GM12878 (cell line): ENCODE results near the gene PRR7. TPM values are rescaled to one million over a fixed set of nuclear protein-coding genes. Genes with fewer than 3 reads are reported as not detected.

ENCODE experiments used
- ATAC-seq: fragments of 200-7000 bp; cut with Tn5 transposase; 3 replicates; pipeline ENCODE4 v1.9.1; 2020; ENCODE audit warnings: mild to moderate bottlenecking, moderate library complexity
- BruUV-seq: library from RNA; stranded (reverse); fragments of 400-500 nt; replicated peaks from 2 replicates; lab custom pipeline; 2021; lab: Mats Ljungman, UMichigan
- CTCF ChIA-PET: fragments of 300-600 bp; sonication (Branson Sonifier 250); formaldehyde crosslinking; extraction: SDS; loops from one replicate; lab custom pipeline; 2021; ENCODE audit warnings: inconsistent platforms; lab: Yijun Ruan, JAX
- POLR2A ChIA-PET: fragments of 350-600 bp; formaldehyde crosslinking; extraction: SDS; loops from one replicate; lab custom pipeline; 2021; ENCODE audit warnings: inconsistent platforms; lab: Charles Lee
- RAD21 ChIA-PET: fragments of 300-600 bp; sonication (Branson Sonifier 250); formaldehyde crosslinking; loops from one replicate; lab custom pipeline; 2023; ENCODE audit warnings: antibody characterized with exemption; ENCODE audit not compliant: unreplicated experiment; lab: Charles Lee
- SMC1A ChIA-PET: fragments of 300-600 bp; sonication (Branson Sonifier 250); formaldehyde crosslinking; loops from one replicate; lab custom pipeline; 2023; ENCODE audit not compliant: unreplicated experiment, uncharacterized antibody; lab: Charles Lee
- DNase-seq: peaks from one replicate; pipeline ENCODE4 v3.0.0-alpha.2; 2011; ENCODE audit warnings: low read depth, low spot score
- FAIRE-seq: peaks from 3 replicates; lab custom pipeline; 2011; peaks lifted over from hg19 to GRCh38; lab: Jason Lieb, UNC
- H2AFZ ChIP-seq: 2 replicates; pipeline ENCODE4 v1.6.0; 2011; ENCODE audit warnings: low read depth, low read length, control low read depth; ENCODE audit not compliant: control insufficient read depth
- H3K27ac ChIP-seq: 2 replicates; pipeline ENCODE4 v1.5.1; 2011; ENCODE audit warnings: control low read depth; ENCODE audit not compliant: control insufficient read depth, insufficient read depth
- H3K27me3 ChIP-seq, 2 experiments: replicated peaks in 1 of 2; 2 replicates each; pipeline versions ENCODE4 v1.6.0 to v1.6.1; 2011; ENCODE audit warnings: low read length in 1 of 2; ENCODE audit not compliant: control insufficient read depth in 2 of 2, insufficient read depth in 2 of 2
- H3K36me3 ChIP-seq, 2 experiments: 2 replicates each; pipeline ENCODE4 v1.5.1; 2011; ENCODE audit warnings: low read length in 1 of 2; ENCODE audit not compliant: control insufficient read depth in 2 of 2, insufficient read depth in 2 of 2
- H3K4me1 ChIP-seq: 2 replicates; pipeline ENCODE4 v1.6.1; 2011; ENCODE audit warnings: mild to moderate bottlenecking, low read length, moderate library complexity, mixed read lengths; ENCODE audit not compliant: control insufficient read depth, insufficient read depth
- H3K4me2 ChIP-seq: 2 replicates; pipeline ENCODE4 v1.6.0; 2011; ENCODE audit warnings: control low read depth; ENCODE audit not compliant: control insufficient read depth, insufficient read depth
- H3K4me3 ChIP-seq: fragments of 200-600 bp; sonication (generic); 2 replicates; pipeline ENCODE4 v1.5.1; 2016
- H3K79me2 ChIP-seq: 2 replicates; pipeline ENCODE4 v1.6.0; 2011; ENCODE audit warnings: low read length; ENCODE audit not compliant: control insufficient read depth, insufficient read depth
- H3K9ac ChIP-seq: 2 replicates; pipeline ENCODE4 v1.8.0; 2011; ENCODE audit warnings: low read length, control low read depth, mixed read lengths; ENCODE audit not compliant: control insufficient read depth, insufficient read depth
- H3K9me3 ChIP-seq: replicated peaks from 3 replicates; pipeline ENCODE4 v1.5.1; 2011; ENCODE audit warnings: mild to moderate bottlenecking, low read length; ENCODE audit not compliant: control insufficient read depth, insufficient read depth
- H4K20me1 ChIP-seq: 2 replicates; pipeline ENCODE4 v1.6.0; 2011; ENCODE audit not compliant: control insufficient read depth, insufficient read depth
- CEBPB ChIP-seq, 2 experiments: fragments of 150-350 bp in 1 of 2; IDR thresholded peaks; 2 replicates each; pipeline ENCODE4 v1.6.1; 2012 to 2014; ENCODE audit warnings: low read depth in 2 of 2, low read length in 2 of 2, borderline replicate concordance in 1 of 2, inconsistent platforms in 1 of 2
- CREB1 ChIP-seq: IDR thresholded peaks from 2 replicates; pipeline ENCODE4 v1.6.1; 2012; ENCODE audit warnings: low read depth, mild to moderate bottlenecking, inconsistent platforms
- EGR1 ChIP-seq, 2 experiments: IDR thresholded peaks; 1 replicate in 1 of 2; 2 replicates in 1 of 2; pipeline ENCODE4 v1.6.1; 2011 to 2012; ENCODE audit warnings: low read depth in 2 of 2, low read length in 2 of 2, borderline replicate concordance in 1 of 2, mild to moderate bottlenecking in 1 of 2, moderate library complexity in 1 of 2
- LARP7 ChIP-seq: fragments of 450-650 bp; IDR thresholded peaks from 2 replicates; pipeline ENCODE4 v1.6.1; 2017; ENCODE audit warnings: mild to moderate bottlenecking
- NR2C1 ChIP-seq: fragments of 450-650 bp; IDR thresholded peaks from 2 replicates; pipeline ENCODE4 v1.6.1; 2017; ENCODE audit warnings: antibody characterized with exemption, mild to moderate bottlenecking, moderate library complexity
- POLR2A ChIP-seq: IDR thresholded peaks from 2 replicates; pipeline ENCODE4 v1.6.1; 2011; ENCODE audit warnings: low read depth, mild to moderate bottlenecking, low read length
- SIX5 ChIP-seq: IDR thresholded peaks from 2 replicates; pipeline ENCODE4 v1.6.1; 2011; ENCODE audit warnings: mild to moderate bottlenecking, low read depth, low read length, moderate library complexity; ENCODE audit not compliant: severe bottlenecking
- TARDBP ChIP-seq: IDR thresholded peaks from 2 replicates; pipeline ENCODE4 v1.6.1; 2016; ENCODE audit warnings: borderline replicate concordance
- TCF12 ChIP-seq: IDR thresholded peaks from 2 replicates; pipeline ENCODE4 v1.6.1; 2011; ENCODE audit warnings: low read depth, mild to moderate bottlenecking, low read length
- WGBS: methylation state at CpG from one replicate; pipeline ENCODE4 v1.1.6; 2016; ENCODE audit warnings: low lambda C conversion rate; ENCODE audit not compliant: insufficient replicate concordance, insufficient coverage; ENCODE audit errors: missing lambda C conversion rate; 5-methylcytosine and 5-hydroxymethylcytosine counted together
- in situ Hi-C: fragments of 300-500 bp; cut with MboI; formaldehyde crosslinking; loops from 9 replicates; pipeline ENCODE4 v1.14.3; 2018; ENCODE audit warnings: mixed read lengths
- intact Hi-C: fragments of 100-400 bp; cut with micrococcal nuclease; formaldehyde crosslinking; loops from one replicate; pipeline ENCODE4 v1.14.2; 2022; ENCODE audit not compliant: unreplicated experiment
- polyA plus RNA-seq, 11 experiments: library from polyadenylated mRNA; depleted of rRNA in 4 of 11; unstranded in 6 of 11; stranded (reverse) in 5 of 11; fragments of >200 nt; fragmentation: Nextera tagmentation in 4 of 11; fragmentation: Illumina TruSeq in 1 of 11; extraction: Ambion mirVana in 4 of 11; extraction: Trizol in 1 of 11; gene quantifications; 1 replicate in 1 of 11; 2 replicates in 10 of 11; pipeline versions ENCODE4 v1.2.1 to v1.2.3, GENCODE V29; 2011 to 2016; ENCODE audit warnings: inconsistent platforms in 2 of 11, missing spikeins in 2 of 11, low read depth in 1 of 11
- total RNA-seq, 4 experiments: library from RNA; depleted of rRNA in 3 of 4; stranded (reverse); fragments of >200 nt in 3 of 4; fragmentation: Illumina TruSeq in 1 of 4; extraction: Trizol in 1 of 4; gene quantifications; 2 replicates each; pipeline versions ENCODE4 v1.2.1 to v1.2.3, GENCODE V29; 2013 to 2021
- TF ChIP-seq, protein P1 (sequence below): IDR thresholded peaks from 2 replicates; pipeline ENCODE4 v1.6.1; 2011; ENCODE audit warnings: borderline replicate concordance, low read depth, mild to moderate bottlenecking, moderate library complexity, low read length; ENCODE audit not compliant: insufficient read depth, poor library complexity, severe bottlenecking
- TF ChIP-seq, protein P2 (sequence below): fragments of 450-650 bp; IDR thresholded peaks from 2 replicates; pipeline ENCODE4 v1.6.1; 2017; ENCODE audit warnings: mild to moderate bottlenecking
- TF ChIP-seq, protein P3 (sequence below): IDR thresholded peaks from 2 replicates; pipeline ENCODE4 v1.6.1; 2011; ENCODE audit warnings: borderline replicate concordance, low read depth, mild to moderate bottlenecking, moderate library complexity, mixed read lengths, low read length; ENCODE audit not compliant: insufficient read depth; ENCODE audit errors: extremely low read length
- TF ChIP-seq, protein P4 (sequence below): fragments of 450-650 bp; IDR thresholded peaks from 2 replicates; pipeline ENCODE4 v1.6.1; 2017; ENCODE audit warnings: low read depth, mild to moderate bottlenecking, moderate library complexity

PRR7 gene
- total and polyA plus RNA-seq, 10 of the 15 experiments (the other 5 are each of a cell fraction or from before 2014, with no cell fraction given) = 0.09 to 18.8 (median 4.6) TPM; not detected in 2

DNA sequence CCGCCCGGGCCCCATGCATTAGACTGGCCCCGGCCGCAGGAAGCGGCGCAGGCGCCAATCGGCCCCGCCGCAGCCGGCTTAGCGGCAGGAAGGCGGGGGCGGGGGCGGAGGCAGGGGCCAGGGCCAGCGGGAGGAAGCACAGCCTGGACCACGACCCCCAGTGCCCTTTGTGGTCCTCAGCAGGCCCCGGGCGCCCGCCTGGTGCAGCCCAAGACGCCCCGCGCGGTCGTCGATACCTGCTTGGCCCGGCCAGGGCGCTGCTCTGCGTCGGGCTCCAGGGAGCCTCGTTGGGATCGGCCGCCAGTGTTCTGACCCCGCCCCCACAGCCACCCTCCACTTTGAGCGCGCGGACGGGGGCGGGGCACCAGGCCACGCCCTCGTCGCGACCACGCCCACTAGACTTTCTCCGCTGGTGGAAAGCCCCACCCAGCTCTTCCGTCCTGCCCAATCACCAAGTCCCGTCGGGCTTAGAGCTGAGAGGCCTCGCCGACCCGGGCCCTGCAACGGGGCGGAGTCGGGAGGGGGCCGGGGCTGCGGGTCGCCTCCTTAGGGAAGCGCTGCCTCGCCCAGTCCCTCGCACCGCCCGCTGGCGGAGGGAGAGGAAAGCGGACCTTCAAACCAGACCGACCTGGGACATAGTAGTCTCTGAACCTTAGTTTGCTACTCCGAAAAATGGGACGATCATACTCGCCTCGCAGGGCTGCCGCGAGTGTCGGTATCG lies 50.8 kb downstream of the PRR7 start, which contains the start of gene PDLIM7 (continued):
- TF ChIP-seq, protein P1, sequence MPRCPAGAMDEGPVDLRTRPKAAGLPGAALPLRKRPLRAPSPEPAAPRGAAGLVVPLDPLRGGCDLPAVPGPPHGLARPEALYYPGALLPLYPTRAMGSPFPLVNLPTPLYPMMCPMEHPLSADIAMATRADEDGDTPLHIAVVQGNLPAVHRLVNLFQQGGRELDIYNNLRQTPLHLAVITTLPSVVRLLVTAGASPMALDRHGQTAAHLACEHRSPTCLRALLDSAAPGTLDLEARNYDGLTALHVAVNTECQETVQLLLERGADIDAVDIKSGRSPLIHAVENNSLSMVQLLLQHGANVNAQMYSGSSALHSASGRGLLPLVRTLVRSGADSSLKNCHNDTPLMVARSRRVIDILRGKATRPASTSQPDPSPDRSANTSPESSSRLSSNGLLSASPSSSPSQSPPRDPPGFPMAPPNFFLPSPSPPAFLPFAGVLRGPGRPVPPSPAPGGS = no peak
- no peak for TF ChIP-seq NR2C1

DNA sequence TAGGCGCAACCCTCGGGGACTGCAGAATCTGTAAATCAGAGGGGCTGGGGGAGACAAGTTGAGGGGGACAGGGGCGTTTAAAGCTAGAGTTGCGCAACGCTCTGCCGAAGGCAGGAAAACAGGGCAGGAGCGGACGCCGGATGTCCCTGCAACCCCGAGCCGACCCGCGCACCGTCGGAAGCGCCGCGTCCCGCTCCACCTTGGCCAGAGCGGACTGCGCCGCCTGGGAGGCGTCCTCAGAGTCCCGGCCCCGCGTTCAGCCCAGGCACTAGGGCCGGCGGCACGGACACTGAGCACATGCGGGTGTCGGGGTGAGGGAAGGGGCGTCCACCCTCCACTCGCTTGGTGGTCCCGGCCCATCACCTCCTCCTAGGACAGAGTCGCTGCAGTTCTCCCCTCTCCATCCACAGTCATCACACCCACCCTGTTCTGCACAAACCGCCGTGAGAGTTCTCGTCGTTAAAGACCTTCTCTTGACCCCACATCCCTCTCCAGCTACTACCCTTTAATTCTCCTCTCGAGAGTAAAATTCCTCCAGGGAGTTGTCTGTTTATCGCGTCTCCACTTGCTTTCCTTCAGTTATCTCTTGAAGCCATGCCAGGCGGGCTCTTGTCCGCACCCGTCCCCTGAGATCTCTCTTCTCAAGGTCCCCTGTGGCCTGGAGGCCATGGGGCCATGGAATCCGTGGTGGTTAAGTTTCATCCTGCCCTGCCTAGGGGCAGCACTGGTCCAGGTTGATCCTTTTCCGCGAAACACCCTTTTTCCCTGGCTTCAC lies 51.6 kb downstream of the PRR7 start:
- DNase-seq (no peak), ATAC-seq (peak; percentile 7), FAIRE-seq (no peak)
- in situ Hi-C loops (no loop called here), intact Hi-C loops (no loop called here)
- peaks cover 0 to 4% of the 10 kb centered on the region in 2 experiments; a peak in 2 of 4 replicates for H3K36me3 ChIP-seq
- ChIA-PET RAD21 (interaction anchor here (0.9 to 1.8 kb wide), 7 partner anchors 10 to 109 kb away, joined by 3 to 17 read pairs (median 6); no protein-coding TSS in a partner anchor), SMC1A (interaction anchor here (1.0 to 2.2 kb wide), 9 partner anchors 10 to 963 kb away, joined by 3 to 10 read pairs (median 4); no protein-coding TSS in a partner anchor), CTCF (interaction anchor here (1.0 to 4.9 kb wide), 13 partner anchors 9 to 188 kb away, joined by 3 to 24 read pairs (median 5); partner anchors contain the start of genes DOK3 and F12), POLR2A (interaction anchor here (0.5 to 4.2 kb wide), 11 partner anchors 10 to 346 kb away, joined by 3 to 19 read pairs (median 4); partner anchors contain the start of genes DOK3 and GRK6)
- peaks cover 49% of the 10 kb centered on the region for H3K4me1 ChIP-seq
- H3K79me2 ChIP-seq = peaks cover 6% of the 10 kb centered on the region
- no peak overlapping the region for H3K27ac ChIP-seq
- peak overlapping the region; percentile 64 for H3K4me2 ChIP-seq
- no peaks in the 10 kb centered on the region for H3K9me3 ChIP-seq
- 15% methylated on average over 46 of the region's 48 CpGs for WGBS
- no peak overlapping the region; the same call in 1 of the 2 replicates for H3K9ac ChIP-seq
- H3K4me3 ChIP-seq = peak overlapping the region; percentile 55; the same call in 1 of the 2 replicates
- H3K27me3 ChIP-seq = no peaks in the 10 kb centered on the region; a peak in 1 of 4 replicates
- H2AFZ ChIP-seq = peak overlapping the region; percentile 76
- BruUV-seq = no TSS peak
- H4K20me1 ChIP-seq = no peaks in the 10 kb centered on the region
- TF ChIP-seq, protein P2, sequence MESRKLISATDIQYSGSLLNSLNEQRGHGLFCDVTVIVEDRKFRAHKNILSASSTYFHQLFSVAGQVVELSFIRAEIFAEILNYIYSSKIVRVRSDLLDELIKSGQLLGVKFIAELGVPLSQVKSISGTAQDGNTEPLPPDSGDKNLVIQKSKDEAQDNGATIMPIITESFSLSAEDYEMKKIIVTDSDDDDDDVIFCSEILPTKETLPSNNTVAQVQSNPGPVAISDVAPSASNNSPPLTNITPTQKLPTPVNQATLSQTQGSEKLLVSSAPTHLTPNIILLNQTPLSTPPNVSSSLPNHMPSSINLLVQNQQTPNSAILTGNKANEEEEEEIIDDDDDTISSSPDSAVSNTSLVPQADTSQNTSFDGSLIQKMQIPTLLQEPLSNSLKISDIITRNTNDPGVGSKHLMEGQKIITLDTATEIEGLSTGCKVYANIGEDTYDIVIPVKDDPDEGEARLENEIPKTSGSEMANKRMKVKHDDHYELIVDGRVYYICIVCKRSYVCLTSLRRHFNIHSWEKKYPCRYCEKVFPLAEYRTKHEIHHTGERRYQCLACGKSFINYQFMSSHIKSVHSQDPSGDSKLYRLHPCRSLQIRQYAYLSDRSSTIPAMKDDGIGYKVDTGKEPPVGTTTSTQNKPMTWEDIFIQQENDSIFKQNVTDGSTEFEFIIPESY = no peak
- TF ChIP-seq, protein P3, sequence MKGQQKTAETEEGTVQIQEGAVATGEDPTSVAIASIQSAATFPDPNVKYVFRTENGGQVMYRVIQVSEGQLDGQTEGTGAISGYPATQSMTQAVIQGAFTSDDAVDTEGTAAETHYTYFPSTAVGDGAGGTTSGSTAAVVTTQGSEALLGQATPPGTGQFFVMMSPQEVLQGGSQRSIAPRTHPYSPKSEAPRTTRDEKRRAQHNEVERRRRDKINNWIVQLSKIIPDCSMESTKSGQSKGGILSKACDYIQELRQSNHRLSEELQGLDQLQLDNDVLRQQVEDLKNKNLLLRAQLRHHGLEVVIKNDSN = no peak
- no peak for TF ChIP-seq TARDBP
- TF ChIP-seq, protein P4, sequence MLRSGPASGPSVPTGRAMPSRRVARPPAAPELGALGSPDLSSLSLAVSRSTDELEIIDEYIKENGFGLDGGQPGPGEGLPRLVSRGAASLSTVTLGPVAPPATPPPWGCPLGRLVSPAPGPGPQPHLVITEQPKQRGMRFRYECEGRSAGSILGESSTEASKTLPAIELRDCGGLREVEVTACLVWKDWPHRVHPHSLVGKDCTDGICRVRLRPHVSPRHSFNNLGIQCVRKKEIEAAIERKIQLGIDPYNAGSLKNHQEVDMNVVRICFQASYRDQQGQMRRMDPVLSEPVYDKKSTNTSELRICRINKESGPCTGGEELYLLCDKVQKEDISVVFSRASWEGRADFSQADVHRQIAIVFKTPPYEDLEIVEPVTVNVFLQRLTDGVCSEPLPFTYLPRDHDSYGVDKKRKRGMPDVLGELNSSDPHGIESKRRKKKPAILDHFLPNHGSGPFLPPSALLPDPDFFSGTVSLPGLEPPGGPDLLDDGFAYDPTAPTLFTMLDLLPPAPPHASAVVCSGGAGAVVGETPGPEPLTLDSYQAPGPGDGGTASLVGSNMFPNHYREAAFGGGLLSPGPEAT = no peak
- peak; percentile 69 for TF ChIP-seq LARP7
- TF ChIP-seq CREB1 = no peak
- no peak for TF ChIP-seq POLR2A
- TF ChIP-seq CEBPB (IDR thresholded peaks at IDR 0.05; ENCODE audit: borderline replicate concordance in 1 of 2, low read depth in 2 of 2, low read length in 2 of 2) = peak in 1 of 2 experiments; percentile 56; a peak in 1 of 4 replicates
- no peak for TF ChIP-seq EGR1 (IDR thresholded peaks at IDR 0.05; ENCODE audit: borderline replicate concordance in 1 of 2, low read depth in 2 of 2, low read length in 2 of 2)
- TF ChIP-seq TCF12 = no peak
- no peak for TF ChIP-seq SIX5
